Activated CD4-positive, CD25-positive, alpha-beta regulatory T cell treated with anti-CD3 and anti-CD28 coated beads, Interleukin-2, amount 50 U/mL, for 24 hours (primary cell): ENCODE measurements around the gene GNG14.
"Not testable (repeated sequence)": the region's sequence is repeated elsewhere in the genome, so short reads cannot be mapped to it uniquely, and the experiment has no call there.

Experiments used
- ATAC-seq, 2 donors: fragments of 150-1000 bp; cut with Tn5 transposase; one replicate each; pipeline ENCODE4 v1.10.0; 2021; ENCODE audit warnings: mild to moderate bottlenecking in 1 of 2, moderate library complexity in 1 of 2

The GNG14 gene

GRCh38 chr19:12667731-12668302 lies 20.0 kb upstream of the GNG14 start:
- ATAC-seq = no peak

- ATAC-seq = no peak
Measured at GRCh38 chr19:12668346-12668745, 19.5 kb upstream of the GNG14 start.

GRCh38 chr19:12668932-12669269 lies 18.9 kb upstream of the GNG14 start:
- peak; percentile 10 to 21 for ATAC-seq

GRCh38 chr19:12669270-12670158 lies 18.3 kb upstream of the GNG14 start:
- ATAC-seq = peak; percentile 12 to 14

GRCh38 chr19:12670159-12670928 lies 17.5 kb upstream of the GNG14 start:
- no peak for ATAC-seq

GRCh38 chr19:12672744-12673143 lies 15.1 kb upstream of the GNG14 start:
- ATAC-seq = no peak

- no peak for ATAC-seq
Measured at GRCh38 chr19:12675399-12675798, 12.4 kb upstream of the GNG14 start.

GRCh38 chr19:12675940-12676339 lies 11.9 kb upstream of the GNG14 start:
- no peak for ATAC-seq

- ATAC-seq = peak; percentile 27 to 36
Measured at GRCh38 chr19:12676384-12676792, 11.4 kb upstream of the GNG14 start.

GRCh38 chr19:12676928-12677327 lies 10.9 kb upstream of the GNG14 start:
- ATAC-seq = no peak

- ATAC-seq = not testable (repeated sequence)
Measured at GRCh38 chr19:12678039-12678438, 9.8 kb upstream of the GNG14 start.

GRCh38 chr19:12680034-12680433 lies 7.8 kb upstream of the GNG14 start:
- no peak for ATAC-seq

GRCh38 chr19:12681074-12681987 lies 6.5 kb upstream of the GNG14 start, which contains the start of gene DHPS:
Gene DHPS (minus strand): TSS chr19:12681880. CDS start chr19:12681766, 114 bp downstream.
- ATAC-seq = peak; percentile 86

GRCh38 chr19:12685831-12686230 lies 2.0 kb upstream of the GNG14 start:
- ATAC-seq = no peak

- ATAC-seq = no peak
Measured at GRCh38 chr19:12689012-12689411, 1.2 kb downstream of the GNG14 start.

GRCh38 chr19:12689581-12690216 lies 1.9 kb downstream of the GNG14 start:
- ATAC-seq = no peak

- ATAC-seq = no peak
Measured at GRCh38 chr19:12692960-12693359, 5.2 kb downstream of the GNG14 start.

GRCh38 chr19:12694641-12695040 lies 6.8 kb downstream of the GNG14 start:
- no peak for ATAC-seq

- no peak for ATAC-seq
Measured at GRCh38 chr19:12695096-12695495, 7.3 kb downstream of the GNG14 start.

GRCh38 chr19:12695514-12695913 lies 7.7 kb downstream of the GNG14 start:
- no peak for ATAC-seq

GRCh38 chr19:12695997-12696365 lies 8.2 kb downstream of the GNG14 start:
- peak; percentile 11 to 25 for ATAC-seq
